Urothelium cell line (cell line): ENCODE data around the gene KRT83.

ENCODE experiments used
- DNase-seq: peaks from one replicate; pipeline ENCODE4 v3.0.0; 2011; ENCODE audit warnings: low spot score, mixed read lengths
- FAIRE-seq: peaks from 2 replicates; lab custom pipeline; 2011; peaks lifted over from hg19 to GRCh38; lab: Jason Lieb, UNC

Gene KRT83

GRCh38 chr12:52268212-52268611 is 53.0 kb downstream of the KRT83 start:
- FAIRE-seq (no peak), DNase-seq (no peak)

- no peak for FAIRE-seq
- no peak for DNase-seq
These were observed 53.5 kb downstream of the KRT83 start for GRCh38 chr12:52267699-52268098.

- peak; percentile 52 for FAIRE-seq
- no peak for DNase-seq
These were observed 53.9 kb downstream of the KRT83 start for GRCh38 chr12:52267266-52267665.

GRCh38 chr12:52266514-52266913 is 54.7 kb downstream of the KRT83 start:
- FAIRE-seq (no peak), DNase-seq (no peak)

- FAIRE-seq (no peak), DNase-seq (no peak)
These were observed 56.8 kb downstream of the KRT83 start for GRCh38 chr12:52264435-52264825.
